Inflammatory macrophage (primary cell): ENCODE results near the gene VPS35L.
"Not testable (repeated sequence)": the region's sequence is repeated elsewhere in the genome, so short reads cannot be mapped to it uniquely, and the experiment has no call there.

Source experiments
- DNase-seq, 2 donors: peaks; one replicate each; pipeline ENCODE4 v3.0.0-alpha.2; 2020 to 2022

VPS35L gene

DNA sequence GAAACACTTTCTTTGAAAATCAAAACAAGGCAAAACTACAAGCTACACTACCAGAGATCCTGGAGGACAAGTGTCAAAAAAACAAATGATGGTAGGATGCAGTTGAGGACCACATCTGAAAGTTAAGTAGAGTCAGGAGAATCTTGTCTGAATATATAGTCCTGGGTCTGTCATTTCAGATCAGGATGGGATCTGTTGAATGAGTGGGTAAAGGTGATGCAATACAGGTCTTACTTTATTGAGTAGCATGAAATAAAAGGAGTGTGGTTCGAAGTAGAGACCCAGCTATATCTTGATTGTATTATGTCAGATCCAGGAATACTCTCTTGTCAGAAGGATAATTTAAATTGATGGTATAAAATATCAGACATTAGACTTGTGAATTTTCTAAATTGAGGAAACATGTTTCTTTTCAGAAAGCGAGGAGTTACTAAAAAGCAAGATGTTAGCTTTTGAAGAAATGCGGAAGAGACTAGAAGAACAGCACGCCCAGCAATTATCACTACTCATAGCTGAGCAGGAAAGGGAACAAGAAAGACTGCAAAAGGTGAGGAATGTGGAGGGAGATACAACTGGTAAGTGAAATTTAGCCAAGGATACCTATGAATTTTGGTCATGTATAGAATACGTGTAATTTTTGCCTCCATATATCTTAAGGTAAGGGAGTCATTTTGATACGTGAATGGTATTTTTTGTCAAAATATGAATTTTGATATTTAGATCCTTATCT is 15.1 kb upstream of the VPS35L start:
- no peak for DNase-seq

DNA sequence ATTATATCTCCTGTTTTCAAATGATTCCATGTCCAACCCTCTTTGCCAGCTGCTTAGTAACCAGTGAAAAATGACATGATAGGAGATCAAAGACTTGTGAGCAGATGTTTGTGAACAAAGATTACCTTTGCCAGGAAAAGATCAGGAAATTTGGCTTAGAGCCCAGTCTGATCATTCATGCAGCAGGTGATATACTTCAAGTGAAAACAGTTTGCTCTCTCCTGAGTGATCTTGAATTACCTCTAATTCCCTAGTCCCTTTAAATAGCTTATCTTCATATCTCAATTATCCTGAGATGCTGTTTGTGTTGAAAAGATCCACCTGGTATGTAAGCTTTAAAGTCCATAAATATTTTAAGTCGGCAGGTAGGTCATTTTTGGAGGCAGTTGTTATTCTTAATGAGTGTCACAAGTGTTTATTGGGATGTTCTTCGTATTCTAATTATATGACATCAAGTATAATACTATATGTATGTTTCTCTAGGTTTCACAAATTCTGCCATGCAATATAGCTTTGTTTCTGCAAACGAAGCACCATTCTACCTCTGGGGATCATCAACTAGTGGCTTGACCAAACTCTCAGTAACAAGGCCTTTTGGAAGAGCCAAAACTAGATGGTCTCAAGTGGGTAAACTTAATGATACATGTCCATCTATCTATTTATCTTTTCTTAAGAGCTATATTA is 13.2 kb upstream of the VPS35L start:
- no peak for DNase-seq

DNA sequence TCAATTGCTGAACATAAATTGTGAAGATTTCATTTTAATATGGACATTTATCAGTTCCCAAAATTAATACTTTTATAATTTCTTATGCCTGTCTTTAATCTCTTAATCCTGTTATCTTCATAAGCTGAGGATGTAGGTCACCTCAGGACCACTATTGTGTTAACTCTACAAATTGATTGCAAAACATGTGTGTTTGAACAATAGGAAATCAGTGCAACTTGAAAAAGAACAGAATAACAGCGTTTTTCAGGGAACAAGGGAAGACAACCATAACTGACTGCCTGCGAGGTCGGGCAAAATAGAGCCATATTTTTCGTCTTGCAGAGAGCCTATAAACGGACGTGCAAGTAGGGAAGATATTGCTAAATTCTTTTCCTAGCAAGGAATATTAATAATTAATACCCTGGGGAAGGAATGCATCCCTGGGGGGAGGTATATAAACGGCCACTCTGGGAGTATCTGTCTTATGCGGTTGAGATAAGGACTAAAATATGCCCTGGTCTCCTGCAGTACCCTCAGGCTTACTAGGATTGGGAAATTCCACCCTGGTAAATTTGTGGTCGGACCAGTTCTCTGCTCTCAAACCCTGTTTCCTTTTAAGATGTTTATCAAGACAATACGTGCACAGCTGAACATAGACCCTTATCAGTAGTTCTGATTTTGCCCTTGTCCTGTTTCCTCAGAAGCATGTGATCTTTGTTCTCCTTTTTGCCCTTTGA is 12.1 kb upstream of the VPS35L start:
- DNase-seq, result not testable (repeated sequence)

DNA sequence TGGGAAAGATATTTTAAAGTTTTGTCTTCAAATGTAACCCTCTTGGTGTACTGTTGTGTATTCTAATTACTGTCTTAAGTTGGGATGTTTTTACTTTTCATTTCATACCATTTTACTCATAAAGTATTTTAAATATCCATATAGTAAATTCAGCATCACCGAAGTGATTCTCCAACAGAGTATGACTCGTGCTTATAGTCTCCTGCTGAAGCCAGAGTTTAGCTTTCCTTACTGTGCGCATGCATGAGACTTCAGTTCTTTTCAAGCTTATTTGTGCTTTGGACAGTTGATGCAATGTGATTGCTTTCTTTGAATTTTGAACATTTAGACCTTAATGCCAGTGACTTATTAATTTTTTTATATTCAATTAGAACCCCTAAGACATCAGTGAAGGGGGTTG is 7.4 kb upstream of the VPS35L start:
- no peak for DNase-seq

DNA sequence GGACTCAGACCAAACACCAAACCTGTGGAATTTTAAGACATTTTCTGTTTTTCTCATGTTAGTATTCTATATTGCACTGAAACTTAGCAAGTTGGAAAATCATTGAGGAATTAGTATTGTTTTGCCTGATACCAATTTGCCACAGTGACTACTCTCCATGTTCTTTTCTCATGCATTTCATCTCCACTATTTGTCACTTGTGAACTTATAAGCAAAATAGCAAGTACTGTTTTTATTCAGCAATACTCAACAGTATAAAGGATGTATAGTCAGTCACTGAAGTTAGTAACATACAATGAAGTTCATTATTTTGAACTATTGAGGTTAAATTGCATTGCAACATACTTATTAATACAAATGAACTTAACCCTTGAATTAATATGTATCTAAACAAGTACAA is 5.8 kb upstream of the VPS35L start:
- DNase-seq, result no peak

DNA sequence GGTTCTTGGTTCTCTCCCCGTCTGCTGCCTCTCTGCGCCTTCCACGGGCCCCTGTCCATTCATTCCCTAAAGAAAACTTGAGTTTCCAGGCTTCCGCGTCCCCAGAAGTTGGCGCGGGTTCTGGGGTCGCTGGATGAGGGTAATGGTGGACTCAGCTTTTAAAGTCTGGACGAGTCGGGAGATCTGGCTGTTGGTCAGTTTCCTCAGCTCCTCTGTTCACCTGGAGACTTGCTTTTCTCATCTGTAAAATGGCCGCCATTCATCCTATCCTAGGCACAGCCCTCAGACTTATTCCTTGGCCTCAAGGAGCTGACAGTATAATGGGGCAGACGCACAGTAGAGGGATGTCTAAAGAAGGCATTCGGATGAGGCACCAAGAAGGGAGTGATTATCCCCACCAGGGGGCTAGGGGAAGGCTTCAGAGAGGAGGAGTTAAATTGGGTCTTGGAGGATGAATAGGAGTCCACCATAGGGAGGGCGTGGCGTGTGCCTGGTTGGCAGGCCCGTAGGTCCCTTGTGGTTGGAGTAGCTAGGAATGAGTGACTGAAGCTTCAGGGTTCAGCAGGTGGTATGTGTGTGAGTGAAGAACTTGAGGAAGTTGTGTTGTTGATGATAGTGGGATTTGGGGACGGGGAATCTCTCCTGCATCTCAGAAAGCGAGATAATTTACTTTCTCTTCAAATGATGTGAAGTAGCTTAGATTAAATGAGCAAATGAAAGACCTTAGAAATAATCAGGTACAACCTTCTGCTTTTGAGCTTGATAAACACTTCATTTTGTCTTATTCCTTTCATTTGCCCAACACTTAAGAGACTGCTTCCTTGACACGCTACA is 652 bp downstream of the VPS35L start:
- peak; percentile 20 to 29 for DNase-seq

DNA sequence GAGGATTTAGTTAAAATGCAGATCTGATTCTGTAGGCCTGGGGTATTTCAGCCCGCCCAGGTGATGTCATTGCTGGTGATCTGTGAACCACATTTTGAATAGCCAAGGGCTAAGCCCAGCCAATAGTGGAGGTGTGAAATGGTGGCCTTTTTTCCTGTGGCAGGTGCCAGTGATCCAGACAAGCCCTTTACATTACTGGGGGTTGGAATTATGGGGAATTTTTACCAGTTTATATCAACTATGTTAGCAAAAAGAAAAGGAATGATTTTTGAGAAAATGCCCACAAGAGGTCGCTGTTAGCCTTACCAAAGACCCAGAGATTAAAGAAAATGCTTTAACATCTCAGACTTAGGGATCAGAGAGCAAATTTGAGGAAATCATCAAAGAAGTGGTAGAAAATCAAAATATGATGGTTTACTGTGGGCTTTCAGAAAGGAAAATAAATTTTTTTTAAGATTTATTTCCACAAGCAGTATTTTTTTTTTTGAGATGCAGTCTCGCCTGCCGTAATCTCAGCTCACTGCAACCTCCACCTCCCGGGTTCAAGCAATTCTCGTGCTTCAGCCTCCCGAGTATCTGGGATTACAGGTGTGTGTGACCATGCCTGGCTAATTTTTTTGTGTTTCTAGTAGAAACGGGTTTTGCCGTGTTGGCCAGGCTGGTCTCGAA is 3.9 kb downstream of the VPS35L start:
- DNase-seq, result peak; percentile 70 to 73

DNA sequence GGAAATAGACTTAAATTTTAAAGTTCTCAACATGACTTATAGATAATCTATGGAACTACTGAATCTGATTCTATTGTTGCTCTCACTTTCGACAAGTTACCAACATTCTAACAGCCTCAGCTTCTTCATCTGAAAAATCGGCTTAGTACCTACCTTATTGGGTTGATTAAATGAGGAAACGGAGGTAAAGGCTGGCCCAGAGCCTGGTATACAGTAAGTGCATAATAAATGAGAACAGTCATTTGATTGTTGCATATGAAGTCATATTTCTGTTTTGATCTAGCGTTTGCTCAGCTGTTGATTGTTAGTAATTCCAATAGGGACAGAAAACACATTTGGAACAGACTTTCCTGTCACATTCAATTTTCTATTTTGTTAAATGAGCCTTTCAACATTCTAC is 4.6 kb downstream of the VPS35L start:
- DNase-seq, result no peak

DNA sequence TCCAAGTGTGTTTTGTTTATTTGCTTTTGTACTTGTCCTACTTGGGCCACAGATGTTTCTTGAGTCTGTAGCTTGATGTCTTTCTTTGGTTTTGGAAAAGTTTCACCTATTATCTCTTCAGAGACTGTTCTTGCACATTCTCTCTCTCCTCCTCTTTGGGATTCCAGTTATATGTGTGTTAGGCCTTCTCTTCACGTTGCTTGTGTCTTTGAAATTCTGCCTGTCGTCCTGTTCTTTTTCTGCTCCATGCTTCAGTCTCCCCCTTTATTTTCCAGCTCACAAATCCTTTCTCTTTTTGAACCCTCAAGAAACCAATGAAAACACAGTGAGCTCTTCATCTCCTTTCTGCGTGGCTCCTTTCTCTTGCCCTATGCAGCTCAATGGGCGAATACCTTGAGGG is 7.9 kb downstream of the VPS35L start:
- no peak for DNase-seq

DNA sequence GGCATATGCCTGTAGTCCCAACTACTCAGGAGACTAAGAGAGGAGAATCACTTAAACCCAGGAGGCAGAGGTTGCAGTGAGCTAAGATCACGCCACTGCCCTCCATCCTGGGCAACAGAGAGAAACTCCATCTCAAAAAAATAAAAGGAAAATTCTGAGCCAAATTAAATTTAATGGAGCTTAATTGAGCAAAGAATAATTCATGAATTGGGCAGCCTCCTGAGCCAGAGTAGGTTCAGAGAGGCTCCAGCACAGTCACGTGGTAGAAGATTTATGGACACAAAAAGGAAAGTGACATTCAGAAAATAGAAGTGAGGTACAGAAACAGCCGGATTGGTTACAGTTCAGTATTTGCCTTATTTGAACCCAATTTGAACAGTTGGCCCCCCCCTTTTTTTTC is 10.9 kb downstream of the VPS35L start:
- DNase-seq, result no peak

DNA sequence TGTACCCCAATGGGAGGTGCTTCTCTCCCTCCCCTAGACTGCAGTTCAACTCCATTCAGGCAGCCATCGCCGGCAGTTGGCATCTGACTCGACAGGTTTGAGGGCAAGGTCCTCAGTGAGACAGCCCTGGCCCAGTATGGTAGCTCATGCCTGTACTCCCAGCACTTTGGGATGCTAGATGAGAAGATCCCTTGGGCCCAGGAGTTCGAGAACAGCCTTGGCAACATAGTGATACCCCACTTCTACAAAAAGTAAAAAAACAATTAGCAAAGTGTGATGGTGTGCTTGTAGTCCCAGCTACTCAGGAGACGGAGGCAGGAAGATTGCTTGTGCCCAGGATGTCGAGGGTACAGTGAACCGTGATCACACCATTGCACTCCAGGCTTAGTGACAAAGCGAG is 12.1 kb downstream of the VPS35L start:
- DNase-seq, result no peak

DNA sequence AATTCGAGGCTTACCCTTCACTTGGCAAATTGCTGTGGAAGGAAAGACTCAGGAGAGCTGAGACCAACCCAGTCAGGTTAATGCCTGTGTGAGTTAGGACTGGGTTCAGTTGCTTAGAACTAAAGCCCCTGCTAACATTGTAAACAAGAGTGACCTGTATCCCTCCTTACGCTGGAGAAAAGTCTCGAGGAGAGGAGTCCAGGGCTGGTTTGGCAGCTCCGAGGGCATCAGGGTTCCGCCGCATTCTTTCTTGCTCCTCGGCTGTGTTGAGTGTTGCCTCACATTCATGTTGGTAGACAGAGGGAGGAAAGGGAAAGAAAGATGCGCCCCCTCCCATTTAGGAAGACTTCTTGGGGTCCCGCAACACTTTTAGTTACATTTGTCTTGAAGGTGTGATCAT is 18.5 kb downstream of the VPS35L start:
- DNase-seq, result no peak

DNA sequence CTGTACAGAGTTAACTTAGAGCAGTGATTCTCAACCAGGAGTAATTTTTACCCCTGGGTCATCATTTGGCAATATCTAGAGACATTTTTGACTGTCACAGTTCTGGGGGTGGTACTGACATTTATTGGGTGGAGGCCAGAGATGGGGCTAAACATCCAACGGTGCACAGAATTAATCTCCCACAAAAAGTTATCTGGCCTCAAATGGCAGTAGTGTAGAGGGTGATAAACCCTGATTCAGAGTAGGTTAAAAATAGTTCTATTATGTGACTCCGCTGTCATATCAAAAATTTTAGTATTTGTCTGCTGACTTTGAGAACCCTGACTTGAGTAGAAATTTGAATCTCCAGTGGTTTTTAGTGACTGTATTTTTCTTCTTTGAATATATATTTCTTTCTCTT is 19.1 kb downstream of the VPS35L start:
- DNase-seq, result no peak

DNA sequence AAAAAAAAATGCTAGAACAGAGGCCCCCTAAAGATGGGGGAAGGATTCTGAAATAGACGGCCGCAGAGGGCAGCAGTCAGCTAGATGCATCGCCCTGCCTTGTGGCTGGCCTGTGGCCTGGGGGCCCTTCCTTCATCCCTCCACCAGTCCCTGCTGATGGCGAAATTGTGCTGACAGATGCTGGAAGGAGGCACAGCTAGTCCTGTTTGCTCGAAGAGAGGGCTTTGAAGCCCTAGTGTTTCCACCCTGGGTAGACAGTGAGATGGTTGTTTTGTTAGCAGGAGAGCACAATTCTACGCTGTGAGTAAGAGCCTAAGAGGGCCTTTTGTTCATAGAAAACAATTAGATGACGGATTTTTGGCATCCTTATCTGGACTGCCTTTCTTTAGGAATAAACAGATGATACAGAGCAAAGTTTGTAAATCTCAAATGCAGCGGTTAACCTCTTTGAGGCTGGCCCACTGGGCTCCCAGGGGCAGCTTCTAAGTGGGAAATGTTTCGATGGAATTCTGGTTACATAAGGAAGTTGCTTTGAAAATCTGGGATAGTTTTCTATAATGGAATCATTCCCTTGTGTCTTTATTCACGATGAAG is 23.0 kb downstream of the VPS35L start:
- no peak for DNase-seq

DNA sequence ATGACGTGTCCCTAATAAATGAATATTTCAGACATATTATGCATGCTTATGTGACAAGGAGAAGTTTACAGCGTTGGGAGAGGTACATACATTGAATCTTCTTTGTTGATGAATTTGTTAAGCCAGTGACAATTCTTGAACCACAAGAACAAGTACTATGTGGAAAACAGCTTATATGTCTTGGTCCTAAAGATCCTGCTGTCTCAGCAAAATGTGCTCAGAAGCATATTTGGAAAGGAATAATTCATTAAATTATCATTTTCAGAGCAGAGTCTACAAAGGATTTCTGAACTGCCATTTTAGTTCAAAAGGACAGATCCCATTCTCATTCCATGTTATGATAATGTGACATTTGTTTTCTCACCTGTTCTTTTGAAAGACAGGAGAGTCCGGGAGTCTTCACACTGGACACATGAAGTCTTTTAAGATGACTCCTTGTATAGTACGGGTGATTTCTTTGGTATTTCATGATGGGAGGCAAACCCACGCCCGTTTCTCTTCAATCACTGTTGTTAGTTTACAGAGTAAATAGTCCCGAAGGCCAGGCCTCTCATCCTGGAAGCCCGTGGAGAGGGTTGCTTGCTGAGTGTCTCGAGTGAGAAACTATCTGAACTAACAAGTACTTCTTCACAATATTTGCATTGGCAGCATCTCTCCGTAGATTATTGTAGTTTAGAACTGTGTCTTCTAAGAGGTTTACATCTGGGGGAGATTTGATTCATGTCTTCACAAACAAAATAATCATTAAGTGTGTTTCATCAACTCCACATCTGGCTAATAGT is 26.7 kb downstream of the VPS35L start:
- DNase-seq, result no peak

DNA sequence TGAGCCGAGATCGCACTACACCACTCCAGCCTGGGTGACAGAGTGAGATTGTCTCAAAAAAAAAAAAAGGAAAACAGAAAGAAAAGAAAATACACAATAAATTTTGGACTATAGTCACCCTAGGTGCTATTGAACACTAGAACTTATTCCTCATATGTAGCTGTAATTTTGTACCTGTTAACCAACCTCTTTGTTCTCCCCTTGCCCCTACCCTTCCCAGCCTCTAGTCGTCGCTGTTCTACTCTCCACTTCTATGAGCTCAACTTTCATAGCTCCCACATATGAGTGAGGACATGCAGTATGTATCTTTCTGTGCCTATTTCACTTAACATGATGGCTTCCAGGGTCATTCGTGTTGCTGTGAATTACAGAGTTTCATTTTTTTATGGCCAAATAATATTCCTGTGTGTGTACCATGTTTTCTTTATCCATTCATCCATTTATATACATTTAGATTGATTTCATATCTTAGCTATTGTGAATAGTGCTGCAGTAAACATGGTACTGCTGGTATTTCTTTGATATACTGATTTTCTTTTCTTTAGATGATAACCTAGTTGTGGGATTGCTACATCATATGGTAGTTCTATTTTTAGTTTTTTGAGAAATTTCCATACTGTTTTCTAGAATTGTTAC is 28.3 kb downstream of the VPS35L start:
- peak; percentile 19 to 50 for DNase-seq

DNA sequence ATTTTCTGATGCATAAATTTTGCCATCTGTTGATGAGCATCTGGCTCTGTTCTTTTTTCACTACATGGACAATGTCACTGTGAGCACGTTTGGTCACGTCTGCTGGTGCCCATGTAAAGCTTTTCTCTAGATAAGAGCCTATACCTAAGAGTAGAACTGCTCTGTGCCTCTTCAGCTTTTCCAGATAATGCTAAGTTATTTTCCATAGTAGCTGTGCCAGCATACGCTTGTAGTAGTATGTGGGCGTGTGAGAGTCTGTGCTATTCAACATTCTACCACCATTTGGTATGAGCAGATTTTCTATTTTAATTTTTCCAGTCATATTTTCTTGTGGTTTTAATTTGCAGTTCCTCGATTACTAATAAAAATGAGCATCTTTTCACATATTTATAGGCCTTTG is 33.2 kb downstream of the VPS35L start:
- no peak for DNase-seq

DNA sequence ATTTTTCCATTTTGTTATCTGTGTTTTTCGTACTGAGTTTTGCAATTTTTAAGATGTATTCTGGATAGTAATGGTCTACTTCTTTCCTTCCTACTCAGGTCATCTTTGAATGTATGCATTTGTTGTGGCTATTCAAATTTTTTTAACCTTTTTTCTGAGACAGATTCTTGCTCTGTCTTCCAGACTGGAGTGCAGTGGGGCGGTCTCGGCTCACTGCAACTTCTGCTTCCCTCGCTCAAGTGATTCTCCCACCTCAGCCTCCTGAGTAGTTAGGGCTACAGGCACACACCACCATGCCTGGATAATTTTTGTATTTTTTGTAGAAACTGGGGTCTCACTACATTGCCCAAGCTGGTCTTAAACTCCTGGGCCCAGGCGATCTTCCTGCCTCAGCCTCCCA is 33.6 kb downstream of the VPS35L start:
- DNase-seq, result no peak

DNA sequence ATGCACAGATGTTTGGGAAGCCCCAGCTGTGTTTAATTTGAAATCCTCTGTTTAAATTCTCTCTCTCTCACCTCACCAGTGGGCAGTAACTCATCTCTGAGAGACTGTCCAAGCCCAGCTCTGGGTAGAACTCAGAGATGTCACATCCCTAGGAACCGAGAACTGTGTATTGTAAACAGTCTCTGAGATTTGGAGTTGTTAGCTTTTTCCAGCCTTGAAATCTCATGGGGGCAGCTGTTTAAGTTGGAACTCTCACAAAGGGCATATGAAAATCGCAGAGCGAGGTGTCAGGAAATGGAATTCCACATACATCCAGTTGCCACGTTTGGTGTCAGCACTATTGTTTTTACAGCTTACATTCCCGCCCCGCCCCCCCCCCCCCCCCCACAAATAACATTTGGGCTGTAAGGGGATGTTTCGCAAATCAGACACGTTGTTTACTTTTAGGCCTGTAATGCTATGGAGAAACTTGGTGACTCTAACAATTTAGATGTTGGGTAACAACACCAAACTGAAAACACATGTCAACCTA is 34.3 kb downstream of the VPS35L start:
- DNase-seq, result no peak

DNA sequence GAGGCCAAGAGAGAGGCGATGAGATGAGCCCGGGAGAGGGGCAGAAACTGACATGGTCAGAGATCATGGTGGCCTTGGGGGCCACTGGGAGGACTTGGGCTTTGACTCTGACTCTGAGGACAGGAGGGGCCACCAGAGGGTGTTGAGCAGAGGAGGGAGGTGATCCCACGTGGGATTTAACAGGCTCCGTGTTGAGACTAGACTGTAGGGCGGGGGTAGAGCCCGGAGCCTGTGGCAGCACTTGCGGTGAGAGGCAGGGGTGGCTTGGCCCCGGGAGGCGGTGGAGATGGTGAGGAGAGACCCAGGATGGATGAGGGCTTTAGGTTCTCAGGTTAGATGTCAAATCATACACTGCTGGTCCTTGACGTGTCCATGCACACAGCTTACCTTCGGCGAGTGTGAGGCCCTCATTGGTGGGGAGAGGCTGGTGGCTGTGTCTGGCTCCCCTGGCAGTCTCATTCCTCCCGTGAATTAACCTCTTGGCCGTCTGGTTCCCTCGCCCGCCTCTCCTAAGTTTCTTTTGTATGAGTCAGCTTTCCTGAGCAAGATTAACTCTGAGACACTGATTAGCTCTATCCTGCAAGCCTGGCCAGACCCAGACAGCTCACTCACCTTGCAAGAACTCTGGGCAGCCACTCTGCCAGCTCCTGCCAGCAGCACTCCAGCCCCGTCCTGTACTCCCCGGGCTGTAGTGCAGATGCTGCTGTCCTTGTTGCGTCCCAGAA is 39.7 kb downstream of the VPS35L start:
- DNase-seq, result no peak
